Lower leg skin (tissue), 4 donors: ENCODE measurements around the gene C19orf12. TPM values are rescaled to one million over a fixed set of nuclear protein-coding genes. Genes with fewer than 3 reads are reported as not detected.

Source experiments
- DNase-seq, 2 donors: peaks; one replicate each; pipeline ENCODE4 v3.0.0-alpha.2; 2019; ENCODE audit warnings: low spot score in 2 of 2
- H3K4me3 ChIP-seq: fragments of 200-600 bp; sonication (generic); 2 replicates; pipeline ENCODE4 v1.5.1; 2017; ENCODE audit warnings: mild to moderate bottlenecking, low read depth; ENCODE audit not compliant: poor library complexity, severe bottlenecking
- CTCF ChIP-seq, 3 donors: fragments of 450-650 bp; IDR thresholded peaks; one replicate each; pipeline ENCODE4 v1.5.1; 2016; ENCODE audit warnings: antibody characterized with exemption in 3 of 3, mild to moderate bottlenecking in 3 of 3, moderate library complexity in 2 of 3
- POLR2A ChIP-seq, 2 donors: fragments of 450-650 bp; IDR thresholded peaks; one replicate each; pipeline ENCODE4 v1.6.1; 2016 to 2017; ENCODE audit warnings: antibody characterized with exemption in 2 of 2, mild to moderate bottlenecking in 1 of 2, moderate library complexity in 1 of 2
- WGBS, 2 donors: methylation state at CpG; one replicate each; pipeline ENCODE4 v1.1.5; 2018; 5-methylcytosine and 5-hydroxymethylcytosine counted together
- intact Hi-C: fragments of 100-400 bp; cut with DNase I; formaldehyde crosslinking; loops from one replicate; pipeline ENCODE4 v1.15.0; 2023; ENCODE audit warnings: low total_unique reads
- total RNA-seq, 4 donors: library from RNA; depleted of rRNA; stranded (reverse); fragments of >200 nt; gene quantifications; one replicate each; pipeline ENCODE4 v1.1.0, GENCODE V29; 2016

The C19orf12 gene
- total RNA-seq, 4 donors from 2014 or later = 20.6 to 32.3 (median 26.0) TPM

GRCh38 chr19:29752450-29753025 is 37.5 kb upstream of the C19orf12 start:
- no peak for DNase-seq
- H3K4me3 ChIP-seq = no peak overlapping the region
- intact Hi-C loops = no loop called here
- TF ChIP-seq CTCF (IDR thresholded peaks at IDR 0.05) (no peak), POLR2A (IDR thresholded peaks at IDR 0.05) (no peak)
- WGBS, 2 donors = 51 to 62% methylated on average over 8 to 11 of the region's 11 CpGs

GRCh38 chr19:29751932-29752331 is 36.9 kb upstream of the C19orf12 start:
- WGBS, 2 donors = 92 to 93% methylated on average over 3 of the region's 3 CpGs
- no peak for DNase-seq
- no peak overlapping the region for H3K4me3 ChIP-seq
- intact Hi-C loops = no loop called here
- TF ChIP-seq CTCF (IDR thresholded peaks at IDR 0.05) = no peak
- no peak for TF ChIP-seq POLR2A (IDR thresholded peaks at IDR 0.05)

GRCh38 chr19:29750001-29750400 is 34.9 kb upstream of the C19orf12 start:
- WGBS, 2 donors = 64 to 65% methylated on average over 5 of the region's 5 CpGs
- intact Hi-C loops = no loop called here
- TF ChIP-seq POLR2A (IDR thresholded peaks at IDR 0.05) (no peak), CTCF (IDR thresholded peaks at IDR 0.05) (no peak)
- no peak for DNase-seq
- no peak overlapping the region for H3K4me3 ChIP-seq

- WGBS, 2 donors = 83 to 85% methylated on average over 7 of the region's 7 CpGs
- H3K4me3 ChIP-seq = no peak overlapping the region
- TF ChIP-seq CTCF (IDR thresholded peaks at IDR 0.05) (no peak), POLR2A (IDR thresholded peaks at IDR 0.05) (no peak)
- no peak for DNase-seq
- intact Hi-C loops = no loop called here
Measured at GRCh38 chr19:29748996-29749849, 34.2 kb upstream of the C19orf12 start.

GRCh38 chr19:29745253-29745652 is 30.2 kb upstream of the C19orf12 start:
- DNase-seq = no peak
- no peak overlapping the region for H3K4me3 ChIP-seq
- intact Hi-C loops = no loop called here
- WGBS, 2 donors = 67 to 75% methylated on average over 6 of the region's 6 CpGs
- TF ChIP-seq CTCF (IDR thresholded peaks at IDR 0.05) (no peak), POLR2A (IDR thresholded peaks at IDR 0.05) (no peak)
